AG04450 (cell line): ENCODE measurements around the gene FBXW5. TPM values are rescaled to one million over a fixed set of nuclear protein-coding genes. Genes with fewer than 3 reads are reported as not detected.

Experiments
- CTCF ChIA-PET: fragments of 300-600, 350-600 bp; formaldehyde crosslinking; extraction: SDS; loops from one replicate; lab custom pipeline; 2022; ENCODE audit warnings: antibody characterized with exemption, inconsistent platforms; lab: Charles Lee
- POLR2A ChIA-PET: fragments of 350-600 bp; formaldehyde crosslinking; extraction: SDS; loops from one replicate; lab custom pipeline; 2021; ENCODE audit warnings: antibody characterized with exemption, inconsistent platforms; lab: Yijun Ruan, JAX
- DNase-seq: peaks from one replicate; pipeline ENCODE4 v3.0.0-alpha.2; 2011; ENCODE audit warnings: low read depth, low spot score
- H3K27ac ChIP-seq: one replicate; pipeline ENCODE4 v1.5.1; 2012; ENCODE audit warnings: low read depth, low read length, control low read depth
- H3K27me3 ChIP-seq: one replicate; pipeline ENCODE4 v1.6.0; 2012; ENCODE audit warnings: low read length; ENCODE audit not compliant: control insufficient read depth, insufficient read depth
- H3K4me3 ChIP-seq: 2 replicates; pipeline ENCODE4 v1.5.1; 2011; ENCODE audit warnings: mild to moderate bottlenecking, low read depth, low read length, control low read depth
- H3K9me3 ChIP-seq: 2 replicates; pipeline ENCODE4 v1.5.1; 2012; ENCODE audit warnings: low read length; ENCODE audit not compliant: control insufficient read depth, insufficient read depth
- polyA plus RNA-seq: library from polyadenylated mRNA; depleted of rRNA; stranded (reverse); fragments of >200 nt; gene quantifications from 2 replicates; pipeline ENCODE4 v1.2.3, GENCODE V29; 2011
- TF ChIP-seq, protein P1 (sequence below): IDR thresholded peaks from 2 replicates; pipeline ENCODE4 v1.5.1; 2011; ENCODE audit warnings: low read depth, low read length, control low read depth, inconsistent platforms

FBXW5 gene
- polyA plus RNA-seq, 1 experiment, result 31.2 TPM

DNA sequence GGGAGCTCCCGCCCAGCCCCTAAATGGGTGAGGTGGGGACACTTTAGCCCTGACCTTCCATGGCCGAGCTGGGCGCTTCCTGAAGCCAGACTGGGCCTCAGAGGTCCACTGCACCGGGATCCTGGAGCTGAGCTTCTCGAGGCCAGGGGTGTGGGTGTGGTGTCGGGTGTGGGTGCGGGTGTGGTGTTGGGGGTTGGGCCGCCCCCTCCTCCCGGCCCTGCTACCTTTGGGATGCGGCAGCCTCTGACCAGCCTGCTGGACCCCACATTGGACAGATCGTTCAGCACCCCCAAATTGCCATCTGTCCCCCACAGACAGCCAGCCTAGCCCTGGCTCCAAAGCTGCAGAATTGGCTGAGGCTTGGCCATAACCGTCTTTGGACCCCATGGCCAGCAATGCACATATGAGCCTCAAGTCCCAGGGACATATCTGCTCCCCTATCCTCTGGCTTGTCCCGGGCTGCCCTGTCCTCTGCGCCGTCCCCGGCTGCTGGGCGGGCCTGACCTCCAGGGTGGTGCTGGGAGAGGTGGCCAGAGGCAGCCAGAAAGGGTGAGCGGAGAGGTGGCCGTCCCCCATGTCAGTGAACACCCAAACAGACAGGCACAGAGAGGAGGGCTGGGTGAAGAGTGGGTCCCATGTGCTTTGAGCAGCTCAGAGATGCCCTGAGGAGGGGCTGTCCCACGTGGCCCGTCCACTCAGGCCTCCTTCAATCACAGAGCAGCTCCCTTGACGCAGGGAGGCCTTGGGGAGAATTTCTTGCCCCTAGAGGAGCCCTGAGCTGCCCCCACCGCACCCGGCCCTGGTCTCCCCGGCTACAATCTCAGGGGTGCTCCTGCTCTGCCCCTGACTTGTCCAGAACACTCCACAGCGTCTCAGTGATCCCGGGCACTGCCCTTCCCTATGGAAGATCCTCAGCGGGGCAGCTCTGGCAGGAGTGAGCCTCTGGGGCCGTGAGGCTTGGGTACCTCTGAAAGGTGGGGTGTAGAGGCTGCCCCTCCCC lies 29.4 kb upstream of the FBXW5 start:
- Histone ChIP-seq H3K9me3 (no peaks in the 10 kb centered on the region; the same call in 1 of the 2 replicates), H3K27me3 (peaks cover 19% of the 10 kb centered on the region), H3K27ac (no peak overlapping the region), H3K4me3 (no peak overlapping the region)
- CTCF ChIA-PET, result interaction anchor here (0.5 to 0.8 kb wide), 3 partner anchors 26 to 187 kb away, joined by 3 to 4 read pairs (median 4); partner anchors contain the start of gene NPDC1
- TF ChIP-seq, protein P1, sequence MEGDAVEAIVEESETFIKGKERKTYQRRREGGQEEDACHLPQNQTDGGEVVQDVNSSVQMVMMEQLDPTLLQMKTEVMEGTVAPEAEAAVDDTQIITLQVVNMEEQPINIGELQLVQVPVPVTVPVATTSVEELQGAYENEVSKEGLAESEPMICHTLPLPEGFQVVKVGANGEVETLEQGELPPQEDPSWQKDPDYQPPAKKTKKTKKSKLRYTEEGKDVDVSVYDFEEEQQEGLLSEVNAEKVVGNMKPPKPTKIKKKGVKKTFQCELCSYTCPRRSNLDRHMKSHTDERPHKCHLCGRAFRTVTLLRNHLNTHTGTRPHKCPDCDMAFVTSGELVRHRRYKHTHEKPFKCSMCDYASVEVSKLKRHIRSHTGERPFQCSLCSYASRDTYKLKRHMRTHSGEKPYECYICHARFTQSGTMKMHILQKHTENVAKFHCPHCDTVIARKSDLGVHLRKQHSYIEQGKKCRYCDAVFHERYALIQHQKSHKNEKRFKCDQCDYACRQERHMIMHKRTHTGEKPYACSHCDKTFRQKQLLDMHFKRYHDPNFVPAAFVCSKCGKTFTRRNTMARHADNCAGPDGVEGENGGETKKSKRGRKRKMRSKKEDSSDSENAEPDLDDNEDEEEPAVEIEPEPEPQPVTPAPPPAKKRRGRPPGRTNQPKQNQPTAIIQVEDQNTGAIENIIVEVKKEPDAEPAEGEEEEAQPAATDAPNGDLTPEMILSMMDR, result no peak
- POLR2A ChIA-PET, result no interaction called here
- DNase-seq, result no peak

DNA sequence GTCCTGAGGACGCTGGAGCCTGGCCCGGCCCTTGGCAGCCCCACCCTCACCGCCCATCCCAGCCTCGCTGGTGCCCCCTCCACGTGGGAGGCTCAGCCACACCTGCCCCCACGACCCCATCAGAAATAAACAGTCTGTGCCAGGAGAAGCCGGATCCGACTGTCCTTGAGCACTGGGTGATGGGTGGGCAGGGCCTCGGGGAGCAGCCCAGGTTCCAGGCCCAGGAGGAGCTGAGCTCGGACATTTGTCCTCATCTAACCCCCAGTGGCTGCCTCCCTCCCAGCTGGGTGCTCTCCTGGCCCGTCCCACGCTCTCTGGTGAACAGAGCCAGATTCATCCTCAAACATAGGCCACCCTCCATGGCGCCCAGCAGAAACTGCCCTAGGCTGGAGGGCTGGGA lies 28.2 kb upstream of the FBXW5 start:
- H3K27ac ChIP-seq, result no peak overlapping the region
- TF ChIP-seq, protein P1, result no peak
- H3K27me3 ChIP-seq, result peaks cover 19% of the 10 kb centered on the region
- H3K9me3 ChIP-seq, result no peaks in the 10 kb centered on the region; the same call in 1 of the 2 replicates
- ChIA-PET CTCF (no interaction called here), POLR2A (no interaction called here)
- DNase-seq, result no peak
- no peak overlapping the region for H3K4me3 ChIP-seq

DNA sequence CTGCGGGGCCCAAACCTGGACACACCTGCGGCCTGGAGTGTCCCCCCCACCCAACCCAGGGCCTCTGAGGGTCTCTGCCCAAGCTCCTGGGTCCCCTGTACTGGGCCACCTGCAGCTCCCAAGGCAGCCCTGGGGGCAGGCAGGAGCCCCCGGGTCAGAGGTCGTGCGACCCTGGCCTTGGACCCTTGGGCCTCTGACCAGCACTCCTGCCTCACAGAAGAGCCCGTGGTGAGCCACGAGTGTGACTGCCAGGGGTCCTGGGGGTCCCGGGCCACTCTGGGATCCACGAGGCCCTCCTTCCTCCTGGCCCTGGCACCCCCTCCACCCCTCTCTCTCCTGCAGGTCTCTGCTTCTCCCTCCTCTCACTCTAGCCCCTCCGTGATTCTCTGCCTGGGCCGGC lies 27.8 kb upstream of the FBXW5 start:
- ChIA-PET POLR2A (no interaction called here), CTCF (no interaction called here)
- TF ChIP-seq, protein P1, result no peak
- H3K27me3 ChIP-seq, result peaks cover 15% of the 10 kb centered on the region
- DNase-seq, result no peak
- no peak overlapping the region for H3K4me3 ChIP-seq
- H3K27ac ChIP-seq, result no peak overlapping the region
- no peaks in the 10 kb centered on the region; the same call in 1 of the 2 replicates for H3K9me3 ChIP-seq

DNA sequence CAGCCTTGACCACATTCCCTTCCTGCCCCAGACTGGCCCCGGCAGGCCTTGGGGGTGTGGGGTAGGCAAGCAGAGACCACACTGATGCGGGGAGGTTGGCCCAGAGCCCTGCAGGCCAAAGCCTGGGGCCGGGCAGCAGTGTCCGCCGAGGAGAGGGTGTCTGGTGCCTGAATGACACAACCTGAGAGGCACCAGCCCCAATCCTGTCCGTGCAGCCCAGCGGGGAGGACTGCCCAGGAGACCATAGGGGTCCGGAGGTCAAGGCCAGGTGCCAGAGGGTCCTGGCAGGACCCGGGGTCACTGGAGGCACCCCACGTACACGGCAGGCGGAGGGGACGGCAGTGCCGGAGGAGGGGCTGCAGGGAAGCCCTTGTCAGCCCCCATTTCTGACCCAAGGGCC lies 27.2 kb upstream of the FBXW5 start:
- Histone ChIP-seq H3K9me3 (no peaks in the 10 kb centered on the region; the same call in 1 of the 2 replicates), H3K4me3 (no peak overlapping the region), H3K27me3 (peaks cover 14% of the 10 kb centered on the region), H3K27ac (no peak overlapping the region)
- ChIA-PET CTCF (no interaction called here), POLR2A (no interaction called here)
- DNase-seq, result no peak
- TF ChIP-seq, protein P1, result no peak

DNA sequence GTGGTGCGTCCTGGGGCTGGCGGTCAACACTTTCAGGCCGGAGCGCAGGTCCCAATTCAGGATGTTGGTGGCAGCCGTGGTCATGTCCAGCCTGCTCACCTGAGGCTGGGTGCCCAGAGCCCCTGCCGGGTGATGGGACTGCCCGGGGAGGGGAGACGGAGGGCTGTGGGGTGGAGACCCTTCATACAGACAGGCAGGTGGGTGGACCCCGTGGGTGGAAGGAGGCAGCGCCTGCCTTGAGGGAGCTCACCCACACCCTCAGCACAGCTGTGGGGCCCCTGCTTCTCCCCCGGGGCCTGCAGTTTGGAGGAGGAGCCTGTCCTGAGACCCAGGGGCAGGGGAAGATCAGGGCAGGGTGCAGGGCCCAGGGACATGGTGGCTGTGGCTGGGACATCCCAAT lies 25.8 kb upstream of the FBXW5 start:
- ChIA-PET POLR2A (no interaction called here), CTCF (no interaction called here)

More for the DNA sequence above, 25.8 kb upstream of the FBXW5 start:
- no peaks in the 10 kb centered on the region; the same call in 1 of the 2 replicates for H3K9me3 ChIP-seq
- no peak overlapping the region for H3K4me3 ChIP-seq
- H3K27me3 ChIP-seq, result peaks cover 19% of the 10 kb centered on the region
- no peak for DNase-seq
- H3K27ac ChIP-seq, result no peak overlapping the region
- TF ChIP-seq, protein P1, result no peak
